GM19025 (cell line): Measurements from ENCODE around the gene GNS.
"Not testable (repeated sequence)": the region's sequence is repeated elsewhere in the genome, so short reads cannot be mapped to it uniquely, and the experiment has no call there.

Source experiments
- ATAC-seq: cut with Tn5 transposase; IDR thresholded peaks from one replicate; pipeline ENCODE4 v1.9.1; 2021; ENCODE audit warnings: mild to moderate bottlenecking, low read depth, moderate library complexity; ENCODE audit not compliant: unreplicated experiment

Gene GNS

GRCh38 chr12:64759035-64759894 lies at the start of gene GNS:
Gene GNS (minus strand): TSS chr12:64759406. CDS start chr12:64759276, 130 bp downstream.
- peak; percentile 74 for ATAC-seq

GRCh38 chr12:64808110-64808509 lies 48.9 kb upstream of the GNS start:
- ATAC-seq = no peak

- no peak for ATAC-seq
These were observed 47.6 kb upstream of the GNS start for GRCh38 chr12:64806593-64807460.

GRCh38 chr12:64806173-64806572 lies 47.0 kb upstream of the GNS start:
- no peak for ATAC-seq

- ATAC-seq = not testable (repeated sequence)
These were observed 43.1 kb upstream of the GNS start for GRCh38 chr12:64802180-64802775.

- no peak for ATAC-seq
These were observed 42.2 kb upstream of the GNS start for GRCh38 chr12:64801381-64801780.

- ATAC-seq = peak; percentile 62
These were observed 41.4 kb upstream of the GNS start for GRCh38 chr12:64800640-64801039.

- ATAC-seq = no peak
These were observed 39.0 kb upstream of the GNS start for GRCh38 chr12:64798165-64798564.

GRCh38 chr12:64797156-64797555 lies 38.0 kb upstream of the GNS start:
- ATAC-seq = no peak

GRCh38 chr12:64796205-64796845 lies 37.1 kb upstream of the GNS start:
- no peak for ATAC-seq

GRCh38 chr12:64794305-64794704 lies 35.1 kb upstream of the GNS start:
- no peak for ATAC-seq

- ATAC-seq = no peak
These were observed 34.4 kb upstream of the GNS start for GRCh38 chr12:64793610-64794009.

- ATAC-seq = no peak
These were observed 32.9 kb upstream of the GNS start for GRCh38 chr12:64792128-64792527.

GRCh38 chr12:64791036-64791435 lies 31.8 kb upstream of the GNS start:
- no peak for ATAC-seq

GRCh38 chr12:64790166-64790565 lies 31.0 kb upstream of the GNS start:
- no peak for ATAC-seq

- no peak for ATAC-seq
These were observed 26.6 kb upstream of the GNS start for GRCh38 chr12:64785838-64786237.

- no peak for ATAC-seq
These were observed 23.1 kb upstream of the GNS start for GRCh38 chr12:64782191-64782876.

- ATAC-seq = peak; percentile 17
These were observed 22.3 kb upstream of the GNS start for GRCh38 chr12:64781280-64782190.
